Endothelial cell of umbilical vein (primary cell): ENCODE results near the gene IKZF3. TPM values are rescaled to one million over a fixed set of nuclear protein-coding genes. Genes with fewer than 3 reads are reported as not detected.

Experiments
- BruUV-seq: library from RNA; stranded (reverse); fragments of 400-500 nt; replicated peaks from 2 replicates; lab custom pipeline; 2021; lab: Mats Ljungman, UMichigan
- CTCF ChIA-PET: fragments of 300-600, 350-600 bp; sonication (Branson Sonifier 250); formaldehyde crosslinking; loops from one replicate; lab custom pipeline; 2021; ENCODE audit warnings: antibody characterized with exemption, inconsistent platforms; lab: Charles Lee
- POLR2A ChIA-PET: fragments of 300-600, 350-600 bp; sonication (Branson Sonifier 250); formaldehyde crosslinking; loops from one replicate; lab custom pipeline; 2021; ENCODE audit warnings: antibody characterized with exemption, inconsistent platforms; lab: Charles Lee
- DNase-seq: peaks from one replicate; pipeline ENCODE4 v3.0.0-alpha.2; 2011; ENCODE audit warnings: low read depth, low spot score
- FAIRE-seq: peaks from 2 replicates; lab custom pipeline; 2011; peaks lifted over from hg19 to GRCh38; lab: Jason Lieb, UNC
- H2AFZ ChIP-seq: 2 replicates; pipeline ENCODE4 v1.6.0; 2012; ENCODE audit warnings: low read depth, low read length, control low read depth, inconsistent platforms
- H3K27ac ChIP-seq: 2 replicates; pipeline ENCODE4 v1.5.1; 2011; ENCODE audit warnings: low read depth, mild to moderate bottlenecking, control low read depth, low read length, moderate library complexity; ENCODE audit not compliant: insufficient read depth
- H3K27me3 ChIP-seq, 2 experiments: 2 replicates each; pipeline versions ENCODE4 v1.6.0 to v1.6.1; 2011; ENCODE audit warnings: low read length in 2 of 2, mixed read lengths in 1 of 2; ENCODE audit not compliant: control insufficient read depth in 2 of 2, insufficient read depth in 2 of 2
- H3K36me3 ChIP-seq, 2 experiments: 2 replicates in 1 of 2; 3 replicates in 1 of 2; pipeline ENCODE4 v1.5.1; 2011; ENCODE audit warnings: low read length in 2 of 2, mild to moderate bottlenecking in 1 of 2, moderate library complexity in 1 of 2; ENCODE audit not compliant: control insufficient read depth in 2 of 2, insufficient read depth in 2 of 2; ENCODE audit errors: extremely low read depth in 1 of 2
- H3K4me1 ChIP-seq: 3 replicates; pipeline ENCODE4 v1.5.1; 2011; ENCODE audit warnings: mild to moderate bottlenecking, low read length; ENCODE audit not compliant: control insufficient read depth, insufficient read depth; ENCODE audit errors: extremely low read depth
- H3K4me2 ChIP-seq: 2 replicates; pipeline ENCODE4 v1.6.1; 2011; ENCODE audit warnings: low read length, control low read depth, mixed read lengths; ENCODE audit not compliant: insufficient read depth
- H3K4me3 ChIP-seq, 3 experiments: fragments of 200-600 bp in 1 of 3; sonication (generic), shearing (Covaris generic) in 1 of 3; replicated peaks in 1 of 3; 2 replicates each; pipeline ENCODE4 v1.5.1; 2011 to 2016; ENCODE audit warnings: control low read depth in 3 of 3, low read length in 3 of 3, mild to moderate bottlenecking in 2 of 3, inconsistent platforms in 1 of 3, low read depth in 1 of 3, moderate library complexity in 1 of 3; ENCODE audit not compliant: insufficient read depth in 1 of 3
- H3K79me2 ChIP-seq: 2 replicates; pipeline ENCODE4 v1.6.0; 2012; ENCODE audit warnings: low read length, inconsistent platforms; ENCODE audit not compliant: control insufficient read depth, insufficient read depth
- H3K9ac ChIP-seq: replicated peaks from 2 replicates; pipeline ENCODE3; 2011; ENCODE audit warnings: low read length, control low read depth; ENCODE audit not compliant: insufficient read depth; ENCODE audit errors: extremely low read depth
- H3K9me1 ChIP-seq: replicated peaks from 3 replicates; pipeline ENCODE4 v1.6.0; 2011; ENCODE audit warnings: mild to moderate bottlenecking, low read length; ENCODE audit not compliant: control insufficient read depth, insufficient read depth; ENCODE audit errors: extremely low read depth
- H3K9me3 ChIP-seq: replicated peaks from 2 replicates; pipeline ENCODE4 v1.5.1; 2012; ENCODE audit warnings: low read length, inconsistent platforms; ENCODE audit not compliant: control insufficient read depth, insufficient read depth
- H4K20me1 ChIP-seq: replicated peaks from 2 replicates; pipeline ENCODE3; 2011; ENCODE audit warnings: mild to moderate bottlenecking, low read length; ENCODE audit not compliant: control insufficient read depth, insufficient read depth; ENCODE audit errors: extremely low read depth
- EZH2 ChIP-seq: IDR thresholded peaks from 2 replicates; pipeline ENCODE4 v1.6.1; 2012; ENCODE audit warnings: borderline replicate concordance, low read depth, mild to moderate bottlenecking, moderate library complexity, low read length, inconsistent platforms; ENCODE audit not compliant: severe bottlenecking
- FOS ChIP-seq: IDR thresholded peaks from 2 replicates; pipeline ENCODE4 v1.6.1; 2011; ENCODE audit warnings: mild to moderate bottlenecking, low read length, moderate library complexity, borderline replicate concordance; ENCODE audit not compliant: insufficient read depth
- GATA2 ChIP-seq: IDR thresholded peaks from 2 replicates; pipeline ENCODE4 v1.7.0; 2011; ENCODE audit warnings: low read depth, mild to moderate bottlenecking, moderate library complexity, mixed read lengths, low read length; ENCODE audit not compliant: insufficient read length, insufficient read depth
- JUN ChIP-seq: IDR thresholded peaks from 2 replicates; pipeline ENCODE4 v1.6.1; 2011; ENCODE audit warnings: borderline replicate concordance, low read depth; ENCODE audit not compliant: insufficient read length, insufficient read depth
- MYC ChIP-seq: IDR thresholded peaks from one replicate; pipeline ENCODE4 v1.6.1; 2011; ENCODE audit warnings: mild to moderate bottlenecking, low read depth, low read length
- POLR2A ChIP-seq: IDR thresholded peaks from 2 replicates; pipeline ENCODE4 v1.6.1; 2012; ENCODE audit warnings: low read depth, mild to moderate bottlenecking, control low read depth, low read length
- POLR2AphosphoS5 ChIP-seq: IDR thresholded peaks from 2 replicates; pipeline ENCODE4 v1.6.1; 2012; ENCODE audit warnings: low read depth, mild to moderate bottlenecking, control low read depth, low read length, moderate library complexity; ENCODE audit not compliant: insufficient read depth
- dilution Hi-C: fragments of 300-500 bp; cut with MboI; formaldehyde crosslinking; loops from one replicate; pipeline ENCODE4 v1.15.0; 2019; ENCODE audit warnings: low sequenced_read_pairs; ENCODE audit not compliant: extremely low pct_ligation_motif_present
- intact Hi-C: fragments of 100-400 bp; cut with micrococcal nuclease; formaldehyde crosslinking; loops from one replicate; pipeline ENCODE4 v1.10.0; 2022
- polyA plus RNA-seq, 4 experiments: library from polyadenylated mRNA; depleted of rRNA in 3 of 4; stranded (reverse) in 3 of 4; unstranded in 1 of 4; fragments of >200 nt; gene quantifications; 2 replicates each; pipeline versions ENCODE4 v1.2.1 to v1.2.3, GENCODE V29; 2011 to 2012; ENCODE audit warnings: missing spikeins in 1 of 4
- total RNA-seq: library from RNA; stranded (reverse); gene quantifications from 2 replicates; pipeline ENCODE4 v1.2.3, GENCODE V29; 2021
- TF ChIP-seq, protein P1 (sequence below), 2 donors: IDR thresholded peaks; 1 replicate in 1 of 2; 2 replicates in 1 of 2; pipeline ENCODE4 v1.5.1; 2011; ENCODE audit warnings: low read length in 2 of 2, mild to moderate bottlenecking in 2 of 2, moderate library complexity in 2 of 2, control low read depth in 1 of 2, inconsistent platforms in 1 of 2, low read depth in 1 of 2; ENCODE audit not compliant: insufficient read depth in 1 of 2; ENCODE audit errors: extremely low read depth in 1 of 2
- TF ChIP-seq, protein P2 (sequence below): IDR thresholded peaks from 2 replicates; pipeline ENCODE4 v1.6.1; 2011; ENCODE audit not compliant: insufficient read depth, insufficient read length

The IKZF3 gene
- total and polyA plus RNA-seq, 2 donors (not counting 3 experiments of a cell fraction or from before 2014, with no cell fraction given), result not detected

DNA sequence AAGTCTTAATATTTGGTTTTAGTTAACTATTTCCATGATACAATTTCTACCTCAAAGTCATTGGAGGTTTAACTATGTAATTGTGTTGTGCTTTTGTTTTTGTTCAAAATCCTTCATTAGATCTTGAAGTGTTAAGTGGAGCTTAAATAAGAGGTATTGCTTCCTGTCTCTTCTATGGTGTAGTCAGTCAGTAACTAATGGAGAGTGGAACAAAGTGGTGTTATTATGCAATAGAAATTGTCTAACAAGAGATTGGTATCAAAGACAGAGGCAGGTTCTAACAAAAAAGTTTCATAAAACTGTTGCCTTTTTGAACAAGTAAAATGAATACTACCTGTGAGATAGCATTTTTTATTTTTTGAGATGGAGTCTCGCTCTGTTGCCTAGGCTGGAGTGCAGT lies 81.1 kb downstream of the IKZF3 start:
- Histone ChIP-seq H3K79me2 (no peaks in the 10 kb centered on the region), H3K4me1 (no peaks in the 10 kb centered on the region), H3K27me3 (peaks cover 36 to 59% of the 10 kb centered on the region in 2 experiments), H3K4me3 (no peak overlapping the region), H3K9me3 (no peaks in the 10 kb centered on the region), H3K4me2 (no peak overlapping the region), H4K20me1 (no peaks in the 10 kb centered on the region), H3K36me3 (no peaks in the 10 kb centered on the region), H2AFZ (no peak overlapping the region), H3K9me1 (no peaks in the 10 kb centered on the region), H3K27ac (no peak overlapping the region), H3K9ac (no peak overlapping the region)
- POLR2A ChIA-PET, result no interaction called here
- CTCF ChIA-PET, result no interaction called here
- intact Hi-C loops (loop anchor here (1.0 to 10.0 kb wide), 2 partner anchors 45 to 82 kb away; partner anchors contain the start of genes IKZF3 and ZPBP2), dilution Hi-C loops (no loop called here)
- FAIRE-seq, result no peak
- no peak for TF ChIP-seq JUN
- no peak for TF ChIP-seq EZH2
- no peak for TF ChIP-seq MYC
- TF ChIP-seq, protein P1, sequence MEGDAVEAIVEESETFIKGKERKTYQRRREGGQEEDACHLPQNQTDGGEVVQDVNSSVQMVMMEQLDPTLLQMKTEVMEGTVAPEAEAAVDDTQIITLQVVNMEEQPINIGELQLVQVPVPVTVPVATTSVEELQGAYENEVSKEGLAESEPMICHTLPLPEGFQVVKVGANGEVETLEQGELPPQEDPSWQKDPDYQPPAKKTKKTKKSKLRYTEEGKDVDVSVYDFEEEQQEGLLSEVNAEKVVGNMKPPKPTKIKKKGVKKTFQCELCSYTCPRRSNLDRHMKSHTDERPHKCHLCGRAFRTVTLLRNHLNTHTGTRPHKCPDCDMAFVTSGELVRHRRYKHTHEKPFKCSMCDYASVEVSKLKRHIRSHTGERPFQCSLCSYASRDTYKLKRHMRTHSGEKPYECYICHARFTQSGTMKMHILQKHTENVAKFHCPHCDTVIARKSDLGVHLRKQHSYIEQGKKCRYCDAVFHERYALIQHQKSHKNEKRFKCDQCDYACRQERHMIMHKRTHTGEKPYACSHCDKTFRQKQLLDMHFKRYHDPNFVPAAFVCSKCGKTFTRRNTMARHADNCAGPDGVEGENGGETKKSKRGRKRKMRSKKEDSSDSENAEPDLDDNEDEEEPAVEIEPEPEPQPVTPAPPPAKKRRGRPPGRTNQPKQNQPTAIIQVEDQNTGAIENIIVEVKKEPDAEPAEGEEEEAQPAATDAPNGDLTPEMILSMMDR (IDR thresholded peaks at IDR 0.05; ENCODE audit: extremely low read depth in 1 of 2, insufficient read depth in 1 of 2, low read depth in 1 of 2, low read length in 2 of 2), result no peak
- TF ChIP-seq POLR2AphosphoS5, result no peak
- TF ChIP-seq POLR2A, result no peak
- TF ChIP-seq GATA2, result no peak
- TF ChIP-seq, protein P2, sequence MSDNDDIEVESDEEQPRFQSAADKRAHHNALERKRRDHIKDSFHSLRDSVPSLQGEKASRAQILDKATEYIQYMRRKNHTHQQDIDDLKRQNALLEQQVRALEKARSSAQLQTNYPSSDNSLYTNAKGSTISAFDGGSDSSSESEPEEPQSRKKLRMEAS, result no peak
- TF ChIP-seq FOS, result no peak
- no peak for DNase-seq
- no TSS peak for BruUV-seq
